GM19468 (cell line): Measurements from ENCODE around the gene AQP7.
"Not testable (repeated sequence)": the region's sequence is repeated elsewhere in the genome, so short reads cannot be mapped to it uniquely, and the experiment has no call there.

Source experiments
- ATAC-seq: cut with Tn5 transposase; IDR thresholded peaks from one replicate; pipeline ENCODE4 v1.9.1; 2021; ENCODE audit warnings: mild to moderate bottlenecking, moderate library complexity, moderate number of reproducible peaks; ENCODE audit not compliant: unreplicated experiment; ENCODE audit errors: extremely low read depth

The AQP7 gene

GRCh38 chr9:33378121-33378795 is 24.1 kb downstream of the AQP7 start:
- ATAC-seq, result no peak

- no peak for ATAC-seq
Measured at GRCh38 chr9:33377089-33377715, 25.2 kb downstream of the AQP7 start.

GRCh38 chr9:33375841-33376321 is 26.5 kb downstream of the AQP7 start:
- no peak for ATAC-seq

- no peak for ATAC-seq
Measured at GRCh38 chr9:33375238-33375840, 27.0 kb downstream of the AQP7 start.

GRCh38 chr9:33374634-33375237 is 27.6 kb downstream of the AQP7 start:
- no peak for ATAC-seq

GRCh38 chr9:33374190-33374589 is 28.2 kb downstream of the AQP7 start:
- ATAC-seq, result no peak

GRCh38 chr9:33372900-33373299 is 29.5 kb downstream of the AQP7 start:
- no peak for ATAC-seq

- ATAC-seq, result no peak
Measured at GRCh38 chr9:33366979-33367480, 35.3 kb downstream of the AQP7 start.

- ATAC-seq, result not testable (repeated sequence)
Measured at GRCh38 chr9:33364814-33365213, 37.6 kb downstream of the AQP7 start.

GRCh38 chr9:33364127-33364526 is 38.2 kb downstream of the AQP7 start:
- no peak for ATAC-seq

- ATAC-seq, result not testable (repeated sequence)
Measured at GRCh38 chr9:33358641-33359040, 43.7 kb downstream of the AQP7 start.

GRCh38 chr9:33355933-33356332 is 46.4 kb downstream of the AQP7 start:
- ATAC-seq, result no peak

GRCh38 chr9:33354651-33355211 is 47.6 kb downstream of the AQP7 start:
- no peak for ATAC-seq

- ATAC-seq, result no peak
Measured at GRCh38 chr9:33351547-33351946, 50.8 kb downstream of the AQP7 start.

- no peak for ATAC-seq
Measured at GRCh38 chr9:33350310-33350709, 52.1 kb downstream of the AQP7 start.

- ATAC-seq, result no peak
Measured at GRCh38 chr9:33349743-33350142, 52.6 kb downstream of the AQP7 start.

- no peak for ATAC-seq
Measured at GRCh38 chr9:33348998-33349397, 53.4 kb downstream of the AQP7 start.

- no peak for ATAC-seq
Measured at GRCh38 chr9:33346564-33346963, 55.8 kb downstream of the AQP7 start.

GRCh38 chr9:33344145-33344544 is 58.2 kb downstream of the AQP7 start:
- no peak for ATAC-seq

GRCh38 chr9:33341182-33341581 is 61.2 kb downstream of the AQP7 start:
- ATAC-seq, result no peak

- no peak for ATAC-seq
Measured at GRCh38 chr9:33340186-33340585, 62.2 kb downstream of the AQP7 start.
